HG03378 (cell line): Measurements from ENCODE around the gene TJP2.
A peak's percentile ranks its signal among the peaks of the same experiment; 100 is the strongest.

Experiments used
- ATAC-seq: cut with Tn5 transposase; IDR thresholded peaks from one replicate; pipeline ENCODE4 v1.9.1; 2021; ENCODE audit warnings: mild to moderate bottlenecking, moderate library complexity; ENCODE audit not compliant: unreplicated experiment

Gene TJP2

GRCh38 chr9:69221036-69221435 lies 47.0 kb downstream of the TJP2 start:
- ATAC-seq, result no peak

GRCh38 chr9:69222970-69223369 lies 48.9 kb downstream of the TJP2 start:
- ATAC-seq, result no peak

GRCh38 chr9:69223605-69224004 lies 49.5 kb downstream of the TJP2 start:
- no peak for ATAC-seq

DNA sequence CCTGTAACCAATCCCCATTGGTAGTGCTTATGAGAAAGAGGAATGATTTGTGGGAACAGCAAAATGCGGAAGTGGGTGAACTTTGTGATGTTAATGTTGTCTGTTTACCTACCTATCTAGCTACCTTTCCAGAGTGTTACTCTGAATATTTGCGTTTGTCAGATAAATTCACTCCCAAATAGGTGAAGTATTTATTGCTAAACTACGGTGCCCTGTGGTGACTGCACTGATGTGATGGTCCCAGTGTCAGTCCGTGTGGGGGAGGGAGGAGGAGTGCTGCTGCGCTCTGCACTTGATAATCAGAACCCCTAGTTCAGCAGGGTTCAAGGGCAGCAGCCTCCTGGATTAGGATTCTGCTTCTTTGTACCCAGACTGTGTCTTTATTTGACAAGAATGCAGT lies 55.3 kb downstream of the TJP2 start:
- ATAC-seq, result no peak

DNA sequence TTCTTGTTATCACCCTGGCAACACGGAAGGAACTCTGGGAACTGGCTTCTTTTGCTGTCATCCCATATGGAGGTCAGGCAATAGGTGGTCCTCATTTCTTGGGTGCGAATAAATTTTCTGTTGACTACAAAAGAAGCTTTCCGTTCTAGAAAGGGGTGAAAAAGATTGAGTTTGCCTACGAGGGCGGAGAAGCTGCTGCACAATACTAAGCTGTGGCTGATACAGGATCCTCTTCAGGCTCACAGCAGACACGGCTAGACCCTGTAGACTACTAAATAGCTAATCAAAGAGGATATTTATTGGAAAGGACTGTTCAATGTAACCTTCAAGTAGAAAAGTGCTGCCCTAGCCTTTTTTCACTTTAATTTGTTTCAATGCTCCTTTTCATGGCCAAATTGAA lies 58.1 kb downstream of the TJP2 start:
- no peak for ATAC-seq

- ATAC-seq, result no peak
These were observed 60.6 kb downstream of the TJP2 start for GRCh38 chr9:69234683-69235082.

GRCh38 chr9:69236188-69236587 lies 62.1 kb downstream of the TJP2 start:
- no peak for ATAC-seq

DNA sequence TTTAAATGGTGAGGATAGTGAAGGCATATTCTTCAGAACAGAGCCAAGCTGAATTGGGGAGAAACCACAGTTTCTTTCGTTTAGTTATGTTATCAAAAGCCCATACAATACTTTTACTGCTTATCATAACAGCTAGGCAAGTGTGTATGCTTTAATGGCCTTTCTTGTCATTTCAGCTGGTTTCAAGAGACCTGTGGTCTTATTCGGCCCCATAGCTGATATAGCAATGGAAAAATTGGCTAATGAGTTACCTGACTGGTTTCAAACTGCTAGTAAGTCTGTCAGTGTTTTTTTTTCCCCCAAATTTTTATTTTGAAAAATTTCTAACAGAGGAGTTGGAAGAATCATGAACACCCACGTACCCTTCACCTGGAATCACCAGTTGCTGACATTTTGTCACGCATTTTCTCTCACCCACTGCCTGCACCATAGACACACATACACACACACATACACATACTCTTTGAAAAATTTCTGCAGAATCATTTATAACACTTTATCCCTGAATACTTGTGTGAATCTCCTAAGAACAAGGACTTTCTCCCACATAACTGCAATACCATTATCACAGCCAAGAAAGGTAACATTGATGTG lies 63.7 kb downstream of the TJP2 start:
- ATAC-seq, result peak; percentile 64

- no peak for ATAC-seq
These were observed 69.0 kb downstream of the TJP2 start for GRCh38 chr9:69243116-69243515.

- no peak for ATAC-seq
These were observed 72.6 kb downstream of the TJP2 start for GRCh38 chr9:69246629-69247028.

DNA sequence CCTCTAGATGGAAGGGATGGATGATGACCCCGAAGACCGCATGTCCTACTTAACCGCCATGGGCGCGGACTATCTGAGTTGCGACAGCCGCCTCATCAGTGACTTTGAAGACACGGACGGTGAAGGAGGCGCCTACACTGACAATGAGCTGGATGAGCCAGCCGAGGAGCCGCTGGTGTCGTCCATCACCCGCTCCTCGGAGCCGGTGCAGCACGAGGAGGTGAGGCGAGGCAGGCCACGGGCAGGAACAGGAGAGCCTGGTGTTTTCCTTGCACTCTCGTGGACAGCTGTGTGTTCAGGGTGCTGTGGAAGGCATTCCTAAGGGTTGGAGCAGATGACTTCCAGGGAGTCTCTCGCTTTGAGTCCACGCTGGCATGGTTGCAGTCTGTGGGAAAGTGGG lies 73.9 kb downstream of the TJP2 start:
- no peak for ATAC-seq

DNA sequence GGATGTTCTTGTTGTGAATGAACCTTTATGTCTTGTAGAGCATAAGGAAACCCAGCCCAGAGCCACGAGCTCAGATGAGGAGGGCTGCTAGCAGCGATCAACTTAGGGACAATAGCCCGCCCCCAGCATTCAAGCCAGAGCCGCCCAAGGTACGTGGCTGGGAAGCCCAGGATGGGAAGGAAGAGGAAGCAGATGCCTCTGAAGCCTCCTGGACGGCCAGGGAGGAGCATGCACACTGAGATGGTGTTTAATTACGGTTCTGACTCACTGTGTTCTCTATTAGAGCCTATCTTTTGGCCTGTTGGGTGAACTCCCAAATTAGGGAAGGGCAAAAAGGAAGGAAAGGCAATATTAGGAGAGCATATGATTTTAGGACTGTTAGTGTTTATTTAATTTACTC lies 75.3 kb downstream of the TJP2 start:
- no peak for ATAC-seq

DNA sequence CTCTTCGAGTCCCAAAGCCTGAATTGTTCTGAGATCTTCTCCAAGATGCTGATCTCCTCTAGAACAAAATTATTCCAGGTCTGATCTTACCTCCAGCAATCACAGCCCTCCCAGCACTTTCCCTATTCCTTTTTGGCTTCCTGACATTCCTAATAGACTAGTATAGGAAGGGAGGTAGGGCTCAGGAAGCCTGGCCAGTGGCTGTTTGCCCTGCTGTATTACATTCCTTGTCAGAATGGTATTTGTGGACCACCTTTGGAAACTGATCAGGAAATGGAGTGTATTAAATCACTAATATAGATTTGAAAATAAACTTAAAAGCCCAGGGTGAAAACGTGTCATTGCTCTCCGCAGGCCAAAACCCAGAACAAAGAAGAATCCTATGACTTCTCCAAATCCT lies 76.6 kb downstream of the TJP2 start:
- ATAC-seq, result no peak

- no peak for ATAC-seq
These were observed 78.4 kb downstream of the TJP2 start for GRCh38 chr9:69252436-69252835.

GRCh38 chr9:69253057-69253456 lies 79.0 kb downstream of the TJP2 start:
- ATAC-seq, result no peak

DNA sequence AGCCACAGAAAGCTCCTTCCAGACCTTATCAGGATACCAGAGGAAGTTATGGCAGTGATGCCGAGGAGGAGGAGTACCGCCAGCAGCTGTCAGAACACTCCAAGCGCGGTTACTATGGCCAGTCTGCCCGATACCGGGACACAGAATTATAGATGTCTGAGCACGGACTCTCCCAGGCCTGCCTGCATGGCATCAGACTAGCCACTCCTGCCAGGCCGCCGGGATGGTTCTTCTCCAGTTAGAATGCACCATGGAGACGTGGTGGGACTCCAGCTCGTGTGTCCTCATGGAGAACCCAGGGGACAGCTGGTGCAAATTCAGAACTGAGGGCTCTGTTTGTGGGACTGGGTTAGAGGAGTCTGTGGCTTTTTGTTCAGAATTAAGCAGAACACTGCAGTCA lies 80.1 kb downstream of the TJP2 start:
- no peak for ATAC-seq

DNA sequence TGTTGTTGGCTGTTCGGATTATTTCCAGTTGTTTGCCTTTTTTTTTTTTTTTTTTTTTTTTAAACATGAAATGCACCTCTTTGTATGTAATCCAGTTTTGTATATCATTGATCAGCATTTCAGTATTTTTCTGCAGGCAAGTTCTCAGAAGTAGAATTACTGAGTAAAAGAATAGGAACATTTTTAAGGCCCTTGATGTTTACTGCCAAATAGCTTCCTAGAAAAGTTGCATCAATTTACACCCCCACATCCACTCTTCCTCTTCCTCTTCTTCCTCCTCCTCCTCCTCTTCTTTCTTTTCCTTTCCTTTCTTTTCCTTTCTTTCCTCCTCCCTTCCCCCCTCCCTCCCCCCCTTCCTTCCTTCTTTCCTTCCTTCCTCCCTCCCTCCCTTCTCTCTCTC lies 81.5 kb downstream of the TJP2 start:
- ATAC-seq, result no peak

DNA sequence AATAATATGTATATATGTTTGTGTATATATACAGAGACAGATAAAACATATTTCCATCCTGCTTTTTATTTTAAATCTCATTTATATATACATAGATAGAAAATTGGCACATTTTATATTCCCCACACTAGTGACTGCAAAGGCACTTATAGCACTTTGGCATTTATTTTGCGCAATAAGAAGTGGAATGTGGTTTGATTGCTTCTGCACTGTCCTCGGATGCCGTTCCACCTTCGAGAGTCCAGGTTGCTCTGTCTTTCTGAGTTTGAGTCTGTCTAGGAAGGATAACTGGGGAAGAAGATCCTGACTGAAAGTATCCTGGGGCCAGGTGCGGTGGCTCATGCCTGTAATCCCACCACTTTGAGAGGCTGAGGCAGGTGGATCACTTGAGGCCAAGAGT lies 84.5 kb downstream of the TJP2 start:
- no peak for ATAC-seq

DNA sequence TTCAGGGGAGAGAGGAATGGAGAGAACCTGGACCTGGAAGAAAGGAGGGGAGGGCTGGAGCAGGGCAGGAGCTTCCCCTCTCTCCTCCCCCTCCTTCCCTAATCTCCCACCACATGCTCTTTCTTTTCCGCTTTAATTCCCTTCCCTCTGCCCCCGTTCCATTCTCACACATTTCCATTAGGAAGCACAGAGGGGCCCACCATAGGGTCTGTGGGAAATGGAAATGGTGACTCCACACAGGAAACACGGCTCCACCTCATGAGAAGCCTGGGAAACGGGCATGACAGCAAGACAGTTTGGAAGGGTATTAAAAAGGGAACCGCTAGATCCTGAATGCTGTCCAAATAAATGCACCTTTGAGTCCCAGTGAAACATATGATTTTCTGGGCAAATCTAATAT lies 86.1 kb downstream of the TJP2 start:
- no peak for ATAC-seq

DNA sequence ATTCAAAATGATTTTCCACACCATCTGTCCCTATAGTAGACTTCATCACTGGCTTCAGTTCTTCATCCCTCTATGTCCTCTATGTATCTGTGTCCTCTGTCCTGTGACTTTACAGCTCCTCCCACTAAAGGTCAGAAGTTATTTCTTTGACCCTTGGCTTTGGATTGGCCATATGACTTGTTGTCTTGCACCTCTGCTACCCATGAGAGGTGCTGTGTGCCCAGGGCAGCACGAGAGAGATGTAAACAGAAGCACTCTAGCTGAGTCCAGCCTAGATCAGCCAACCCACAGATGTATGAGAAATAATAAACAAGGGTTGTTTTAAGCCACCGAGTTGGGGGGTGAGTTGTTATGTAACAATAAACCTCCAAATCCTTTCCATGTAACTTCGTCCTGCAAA lies 87.6 kb downstream of the TJP2 start:
- no peak for ATAC-seq

- no peak for ATAC-seq
These were observed 90.4 kb downstream of the TJP2 start for GRCh38 chr9:69264526-69264925.

- no peak for ATAC-seq
These were observed 91.8 kb downstream of the TJP2 start for GRCh38 chr9:69265891-69266290.

GRCh38 chr9:69272212-69272611 lies 98.1 kb downstream of the TJP2 start:
- no peak for ATAC-seq

DNA sequence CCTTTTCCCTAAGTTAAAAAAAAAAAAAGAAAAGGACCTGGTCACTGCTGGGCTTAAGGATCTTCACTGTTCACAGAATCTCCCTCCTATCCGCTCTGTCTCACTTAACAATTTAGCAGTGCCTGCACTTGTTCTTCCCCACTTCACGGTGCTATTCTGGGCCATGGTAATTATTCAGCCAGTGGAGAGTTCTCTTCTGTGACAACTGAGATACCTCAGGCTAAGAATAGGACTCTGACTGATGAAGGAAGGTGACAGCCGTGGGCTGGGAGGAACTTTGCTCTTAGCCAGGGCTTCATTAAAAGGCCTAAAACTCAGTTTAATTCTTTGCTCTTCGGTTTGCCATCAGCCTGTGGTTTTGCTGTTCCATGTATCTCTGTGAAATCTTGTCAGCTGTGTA lies 99.1 kb downstream of the TJP2 start:
- ATAC-seq, result no peak
